HepG2 (cell line): ENCODE results near the gene IFT52.

ENCODE experiments used
- CHD2 ChIP-seq: IDR thresholded peaks from 2 replicates; pipeline ENCODE4 v1.6.1; 2011; ENCODE audit warnings: low read depth, low read length, improper control_type of control experiment
- ETV6 ChIP-seq: sonication (generic); formaldehyde crosslinking; conservative IDR thresholded peaks from 2 replicates; pipeline ENCODE4 v1.4.0; 2020; ENCODE audit warnings: missing genetic modification reagents
- FOXM1 ChIP-seq: sonication (generic); formaldehyde crosslinking; IDR thresholded peaks from 2 replicates; pipeline ENCODE4 v1.5.0; 2020; ENCODE audit warnings: missing genetic modification reagents
- GATA4 ChIP-seq: sonication (generic); IDR thresholded peaks from 2 replicates; pipeline ENCODE4 v1.6.1; 2016; ENCODE audit warnings: antibody characterized with exemption, low read depth, borderline replicate concordance
- U2AF2 ChIP-seq: fragments of 200-400 bp; formaldehyde crosslinking; IDR thresholded peaks from 2 replicates; pipeline ENCODE4 v1.6.1; 2017; ENCODE audit warnings: low read depth, mild to moderate bottlenecking, low read length
- ZNF629 ChIP-seq: sonication (generic); formaldehyde crosslinking; conservative IDR thresholded peaks from 2 replicates; pipeline ENCODE4 v1.5.0; 2020; ENCODE audit warnings: missing genetic modification reagents

- no peak for TF ChIP-seq CHD2
- TF ChIP-seq FOXM1 (CRISPR knock-in tag): no peak
- TF ChIP-seq GATA4: no peak
- no peak for TF ChIP-seq ZNF629 (CRISPR knock-in tag)
- no peak for TF ChIP-seq U2AF2
- TF ChIP-seq ETV6 (CRISPR knock-in tag): no peak
These were observed 104.8 kb downstream of the IFT52 start for GRCh38 chr20:43695571-43695970.
